ENCODE data around the gene CABLES1.

CABLES1 gene

GRCh38 chr18:23189768-23190661 is 54.7 kb downstream of the CABLES1 start:
- H3K4me3 ChIP-seq (ENCODE audit: low read depth, low read length), result no peak overlapping the region

- no peak overlapping the region for H3K4me3 ChIP-seq (ENCODE audit: low read depth, low read length)
Measured at GRCh38 chr18:23191232-23191631, 55.9 kb downstream of the CABLES1 start.

DNA sequence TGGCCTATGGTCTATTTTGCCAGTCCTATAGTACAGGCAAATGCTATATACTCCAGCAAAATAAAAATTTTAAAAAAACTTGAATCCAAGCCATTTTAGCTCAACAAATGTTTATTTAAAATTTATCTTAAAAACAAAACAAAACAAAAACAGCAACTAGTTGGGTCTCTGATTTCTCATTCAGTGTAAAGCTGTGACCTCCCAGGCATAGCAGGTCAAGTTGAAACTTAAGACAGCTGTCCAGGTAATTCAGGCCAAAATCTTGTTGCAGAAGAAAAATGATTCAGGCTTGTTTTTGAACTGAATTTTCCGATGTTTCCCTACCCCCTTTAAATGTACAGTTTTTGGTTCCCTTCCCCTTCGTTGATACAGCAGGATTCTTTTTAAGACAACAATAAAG is 58.5 kb downstream of the CABLES1 start:
- H3K4me3 ChIP-seq (ENCODE audit: low read depth, low read length), result no peak overlapping the region

GRCh38 chr18:23194155-23194996 is 59.1 kb downstream of the CABLES1 start:
- H3K4me3 ChIP-seq (ENCODE audit: low read depth, low read length), result no peak overlapping the region

GRCh38 chr18:23194997-23195957 is 60.0 kb downstream of the CABLES1 start:
- H3K4me3 ChIP-seq (ENCODE audit: low read depth, low read length), result no peak overlapping the region

DNA sequence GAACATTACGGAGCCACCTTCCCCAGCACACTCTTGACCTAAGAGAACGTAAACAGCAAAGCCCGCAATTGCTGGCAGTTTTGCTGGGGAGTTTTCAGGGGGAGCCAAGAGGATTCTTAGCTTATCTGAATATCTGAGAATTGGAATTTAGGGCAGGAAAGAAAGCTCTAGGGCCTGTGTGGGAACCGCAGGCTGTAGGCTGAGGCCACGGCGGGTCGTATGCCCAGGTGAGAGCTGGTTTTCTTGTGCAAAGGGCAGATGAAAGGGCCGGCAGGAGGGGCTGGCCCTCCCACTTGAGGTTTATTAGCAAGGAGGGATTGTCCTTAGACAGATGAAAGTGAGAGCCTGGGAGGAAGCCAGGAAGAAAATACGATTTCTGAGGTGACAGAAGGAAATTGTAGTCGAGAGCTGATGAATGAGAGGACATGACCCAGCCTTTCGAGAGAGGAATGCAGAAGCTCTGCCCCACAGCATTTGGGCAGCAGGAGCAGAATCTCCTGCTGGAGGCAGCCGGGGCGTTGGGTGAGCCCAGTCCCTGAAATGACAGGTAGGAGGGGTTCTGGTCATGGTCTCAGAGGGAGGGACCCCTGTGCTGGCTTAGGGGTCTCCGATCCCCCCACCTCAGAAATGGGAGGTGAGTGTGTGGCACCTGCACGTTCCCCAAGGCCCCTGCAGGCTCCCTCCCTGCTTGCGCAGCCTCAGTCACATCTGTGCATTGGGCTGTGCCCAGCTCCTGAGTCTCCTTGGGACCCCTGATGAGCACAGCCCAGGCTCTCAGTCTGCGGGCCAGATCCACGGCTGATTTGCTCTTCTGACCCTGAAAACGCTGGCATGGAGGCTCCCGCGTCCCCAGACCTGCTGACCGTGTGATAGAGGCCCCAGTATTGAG is 61.1 kb downstream of the CABLES1 start:
- no peak overlapping the region for H3K4me3 ChIP-seq (ENCODE audit: low read depth, low read length)

- no peak overlapping the region for H3K4me3 ChIP-seq (ENCODE audit: low read depth, low read length)
Measured at GRCh38 chr18:23198217-23198845, 63.0 kb downstream of the CABLES1 start.

DNA sequence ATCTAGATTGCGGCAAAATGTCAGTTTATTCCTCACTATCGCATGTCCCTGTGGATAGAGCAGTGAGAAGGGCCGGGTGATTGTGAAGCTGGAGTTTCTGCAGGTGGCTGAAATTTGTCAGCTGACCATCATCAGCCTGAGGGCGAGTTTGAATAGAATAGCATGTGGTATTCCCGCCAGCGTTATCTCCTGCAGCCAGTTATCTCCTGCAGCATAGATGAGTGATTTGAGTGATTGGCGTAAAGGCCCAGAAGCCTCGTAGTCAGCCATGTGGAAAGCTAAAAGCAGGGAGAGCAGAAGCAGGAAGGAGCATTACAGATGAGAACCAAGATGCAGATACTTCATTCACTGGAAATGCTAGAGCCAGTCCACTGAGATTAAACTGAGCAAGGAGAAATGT is 65.5 kb downstream of the CABLES1 start:
- H3K4me3 ChIP-seq (ENCODE audit: low read depth, low read length), result no peak overlapping the region

GRCh38 chr18:23201741-23202140 is 66.5 kb downstream of the CABLES1 start:
- H3K4me3 ChIP-seq (ENCODE audit: low read depth, low read length), result no peak overlapping the region

DNA sequence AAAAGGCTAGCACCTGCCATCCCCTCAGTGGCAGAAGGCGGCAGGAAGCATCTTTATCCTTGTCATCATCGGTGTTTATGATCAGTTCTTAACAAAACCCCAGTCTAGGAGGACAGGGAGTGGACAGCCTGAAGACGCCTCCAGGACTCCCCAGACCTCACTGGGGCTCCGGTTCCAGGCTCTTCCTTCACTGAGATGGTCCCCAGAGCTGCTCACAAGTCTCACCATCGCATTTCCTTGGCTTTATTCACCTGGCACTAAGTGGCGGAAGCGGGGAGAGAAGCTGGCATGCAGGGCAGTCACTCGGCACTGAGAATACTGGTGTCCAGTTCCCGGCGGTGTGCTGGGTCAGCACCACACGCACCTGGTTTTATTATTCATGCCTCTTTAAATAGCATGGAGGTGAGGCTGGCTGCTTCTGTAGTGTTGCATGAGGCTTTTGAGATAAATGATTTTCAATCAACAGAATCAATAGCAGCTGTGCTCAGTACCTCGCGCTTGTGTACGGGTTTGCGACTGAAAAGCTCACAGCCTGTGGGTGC is 68.7 kb downstream of the CABLES1 start:
- H3K4me3 ChIP-seq (ENCODE audit: low read depth, low read length), result no peak overlapping the region

DNA sequence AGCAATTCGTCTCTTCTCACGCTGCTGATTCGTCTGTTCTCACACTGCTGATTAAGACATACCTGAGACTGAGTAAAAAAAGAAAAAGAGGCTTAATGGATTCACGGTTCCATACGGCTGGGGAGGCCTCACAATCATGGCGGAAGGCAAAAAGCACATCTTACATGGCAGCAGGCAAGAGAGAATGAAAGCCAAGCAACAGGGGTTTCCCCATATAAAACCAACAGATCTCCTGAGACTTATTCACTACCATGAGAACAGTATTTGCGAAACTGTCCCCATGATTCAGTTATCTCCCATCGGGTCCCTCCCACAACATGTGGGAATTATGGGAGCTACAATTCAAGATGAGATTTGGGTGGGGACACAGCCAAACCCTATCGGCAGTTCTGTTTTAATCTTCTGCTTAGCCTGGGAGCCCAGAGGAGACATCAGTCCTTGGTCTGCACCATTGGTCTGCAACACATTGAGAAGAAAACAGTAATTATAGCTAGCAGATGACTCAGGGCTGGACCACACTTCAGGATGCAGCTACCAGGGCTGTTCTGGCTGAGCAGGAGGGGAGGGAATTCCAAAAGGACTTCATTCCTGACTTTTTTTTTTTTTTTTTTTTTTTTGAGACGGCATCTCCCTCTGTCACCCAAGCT is 69.4 kb downstream of the CABLES1 start:
- H3K4me3 ChIP-seq (ENCODE audit: low read depth, low read length), result no peak overlapping the region

DNA sequence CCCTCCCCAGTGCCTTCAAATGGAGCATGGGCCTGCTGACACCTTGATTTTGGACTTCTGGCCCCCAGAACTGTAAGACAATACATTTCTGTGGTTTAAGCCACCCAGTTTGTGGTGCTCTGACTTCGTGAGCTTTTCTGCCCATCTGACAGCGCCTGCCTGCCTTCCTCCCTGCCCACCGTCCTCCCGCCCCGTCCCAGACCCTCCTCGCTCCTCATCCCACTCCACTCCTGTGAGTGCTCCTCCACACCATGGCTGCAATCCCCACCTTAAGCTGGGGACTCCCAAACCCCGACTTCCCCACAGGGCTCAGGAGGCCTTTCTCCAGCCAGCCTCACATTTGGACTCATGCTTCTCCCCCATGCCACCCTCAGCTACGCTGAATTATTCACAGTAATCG is 70.7 kb downstream of the CABLES1 start:
- no peak overlapping the region for H3K4me3 ChIP-seq (ENCODE audit: low read depth, low read length)

GRCh38 chr18:23207191-23207955 is 72.1 kb downstream of the CABLES1 start:
- H3K4me3 ChIP-seq (ENCODE audit: low read depth, low read length), result no peak overlapping the region

DNA sequence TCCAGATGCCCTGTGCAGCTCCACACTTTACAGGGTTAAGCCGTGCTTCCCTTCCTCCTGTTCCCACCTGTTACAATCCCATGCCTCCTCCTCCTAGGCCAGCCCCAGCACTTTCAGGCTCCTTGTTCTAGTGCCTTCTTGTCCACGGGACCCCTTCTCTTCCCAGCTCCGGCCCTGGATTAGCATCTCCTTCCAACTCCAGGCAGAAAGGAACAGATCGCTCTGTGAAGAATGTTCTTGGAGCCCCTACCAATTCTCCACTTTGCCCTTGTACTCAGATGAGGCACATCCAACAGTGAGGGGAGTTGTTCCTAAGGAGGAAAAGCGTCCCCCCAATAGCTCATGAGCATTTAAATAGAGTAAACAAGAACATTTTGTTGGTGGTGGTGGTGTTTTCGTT is 72.7 kb downstream of the CABLES1 start:
- H3K4me3 ChIP-seq (ENCODE audit: low read depth, low read length), result no peak overlapping the region

DNA sequence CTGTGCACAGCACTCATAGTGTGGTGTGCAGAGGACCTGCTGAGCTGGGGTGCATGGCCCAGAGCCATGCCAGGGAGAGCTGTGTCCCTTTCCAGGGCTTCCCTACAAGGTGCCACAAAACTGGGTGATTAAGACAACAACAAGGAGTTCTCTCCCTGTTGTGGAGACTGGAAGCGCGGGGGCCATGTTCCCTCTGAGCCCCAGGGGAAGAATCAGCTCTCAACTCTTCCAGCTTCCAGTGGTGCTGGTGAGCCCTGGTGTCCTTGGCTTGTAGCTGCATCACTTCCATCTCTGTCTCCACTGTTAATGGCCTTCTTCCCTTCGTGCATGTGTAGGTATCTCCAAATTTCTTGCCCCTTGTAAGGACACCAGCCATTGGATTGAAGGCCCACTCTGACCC is 73.3 kb downstream of the CABLES1 start:
- no peak overlapping the region for H3K4me3 ChIP-seq (ENCODE audit: low read depth, low read length)

DNA sequence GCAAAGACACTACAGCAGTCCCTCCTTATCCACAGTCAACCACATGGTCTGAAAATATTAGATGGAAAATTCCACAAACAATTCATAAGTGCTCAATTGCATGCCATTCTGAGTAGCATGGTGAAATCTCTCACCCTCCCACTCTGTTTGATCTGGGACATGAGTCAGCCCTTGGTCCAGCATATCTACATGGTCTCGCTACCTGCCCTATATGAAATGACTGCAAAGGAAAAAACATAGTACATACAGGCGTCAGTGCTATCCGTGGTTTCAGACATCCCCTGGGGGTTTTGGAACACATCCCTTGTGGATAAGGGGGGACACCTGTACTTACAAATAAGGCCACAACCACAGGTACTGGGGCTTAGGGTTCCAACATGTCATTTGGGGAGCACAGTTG is 73.7 kb downstream of the CABLES1 start:
- H3K4me3 ChIP-seq (ENCODE audit: low read depth, low read length), result no peak overlapping the region

- H3K4me3 ChIP-seq (ENCODE audit: low read depth, low read length), result no peak overlapping the region
Measured at GRCh38 chr18:23209796-23210195, 74.5 kb downstream of the CABLES1 start.

DNA sequence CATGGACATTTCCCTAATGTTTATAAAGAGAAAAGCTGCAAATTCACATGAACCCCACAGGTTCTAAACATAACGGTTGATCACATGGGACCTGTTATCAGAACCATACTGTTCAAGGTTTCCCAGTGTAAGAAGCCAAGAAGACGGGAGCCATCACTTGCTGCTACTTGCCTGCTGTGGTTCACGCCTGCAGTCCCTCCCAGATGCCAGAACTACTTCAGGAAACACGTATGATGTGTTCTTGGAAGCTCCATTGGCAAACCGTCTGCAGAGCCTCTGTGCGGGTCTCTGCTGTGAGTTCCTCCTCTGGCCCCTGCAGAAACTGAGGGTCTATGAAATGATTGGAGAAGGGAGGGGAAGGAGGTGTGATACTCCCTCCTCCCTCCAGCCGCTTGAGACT is 75.2 kb downstream of the CABLES1 start:
- no peak overlapping the region for H3K4me3 ChIP-seq (ENCODE audit: low read depth, low read length)
